GM12891 (cell line): ENCODE measurements around the gene CHAC1.

Experiments used
- PAX5 ChIP-seq: IDR thresholded peaks from 2 replicates; pipeline ENCODE4 v1.6.1; 2011; ENCODE audit warnings: low read length, moderate library complexity, mild to moderate bottlenecking; ENCODE audit not compliant: insufficient read depth, severe bottlenecking
- POLR2A ChIP-seq: IDR thresholded peaks from 2 replicates; pipeline ENCODE4 v1.6.1; 2011; ENCODE audit warnings: low read depth, low read length, control low read depth
- POLR2AphosphoS5 ChIP-seq: IDR thresholded peaks from 2 replicates; pipeline ENCODE4 v1.6.1; 2011; ENCODE audit warnings: low read depth, low read length, control low read depth
- POU2F2 ChIP-seq: IDR thresholded peaks from 2 replicates; pipeline ENCODE4 v1.6.1; 2011; ENCODE audit warnings: low read depth, mild to moderate bottlenecking, control low read depth, low read length, moderate library complexity
- SPI1 ChIP-seq: IDR thresholded peaks from 2 replicates; pipeline ENCODE4 v1.6.1; 2011; ENCODE audit warnings: low read depth, low read length, control low read depth
- TAF1 ChIP-seq: IDR thresholded peaks from 2 replicates; pipeline ENCODE4 v1.6.1; 2011; ENCODE audit warnings: low read depth, low read length, control low read depth

GRCh38 chr15:40942337-40942854, 10.9 kb upstream of the CHAC1 start:
- TF ChIP-seq POLR2A, result no peak
- TF ChIP-seq PAX5, result no peak
- TF ChIP-seq POLR2AphosphoS5, result no peak
- TF ChIP-seq TAF1, result no peak
- no peak for TF ChIP-seq POU2F2
- no peak for TF ChIP-seq SPI1
